ENCODE data around the gene ARPC1B. TPM values are rescaled to one million over a fixed set of nuclear protein-coding genes. Genes with fewer than 3 reads are reported as not detected.

Gene ARPC1B
- total and polyA plus RNA-seq, 9 of the 15 experiments (the other 6 are each of a cell fraction or from before 2014, with no cell fraction given) = 6.7 to 357 (median 211) TPM

DNA sequence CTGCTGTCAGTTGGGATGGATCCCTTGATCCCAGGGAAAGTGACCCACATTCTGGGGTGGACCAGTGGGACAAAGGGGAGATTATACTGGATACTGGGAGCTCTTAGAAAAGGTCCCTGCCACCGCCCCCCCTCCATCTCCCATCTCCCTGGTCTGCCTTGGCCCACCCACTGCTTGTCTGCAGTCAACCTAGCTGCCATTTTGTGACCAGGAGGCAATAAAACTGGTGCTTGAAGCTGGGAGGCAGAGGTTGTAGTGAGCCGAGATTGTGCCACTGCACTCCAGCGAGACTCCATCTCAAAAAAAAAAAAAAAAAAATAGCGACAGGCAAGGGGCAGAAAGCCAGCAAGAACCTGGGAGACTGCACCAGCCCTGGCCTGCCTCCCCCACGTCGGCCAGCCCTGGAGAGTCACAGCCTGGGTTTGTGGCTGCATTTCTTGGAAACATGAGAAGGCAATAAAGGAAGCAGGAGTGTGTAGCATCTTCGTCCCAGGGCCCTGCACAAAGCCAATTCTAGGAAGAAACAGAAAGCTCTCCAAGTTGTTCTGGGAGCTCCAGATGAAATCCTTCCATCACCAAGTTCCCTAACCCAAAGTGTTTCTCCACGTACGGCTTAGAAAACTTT is 4.7 kb upstream of the ARPC1B start (continued):
- TF ChIP-seq CTCFL (IDR thresholded peaks at IDR 0.05; ENCODE audit: borderline replicate concordance, insufficient read depth, low read depth, low read length, poor library complexity, severe bottlenecking) (no peak), SP2 (IDR thresholded peaks at IDR 0.05; ENCODE audit: extremely low read depth, low read depth, low read length, poor library complexity, severe bottlenecking) (no peak), ZC3H4 (CRISPR knock-in tag; IDR thresholded peaks at IDR 0.05; ENCODE audit: borderline replicate concordance) (no peak), JUN (IDR thresholded peaks at IDR 0.05; ENCODE audit: borderline replicate concordance, low read depth, low read length) (0 out of 2 replicates have a peak, but pooled peaks have one; percentile 12), JUN (CRISPR knock-in tag; IDR thresholded peaks at IDR 0.05; ENCODE audit: borderline replicate concordance) (no peak), ZNF408 (CRISPR knock-in tag; IDR thresholded peaks at IDR 0.05; ENCODE audit: low read depth) (no peak), EGR1 (conservative IDR thresholded peaks at IDR 0.05) (0 out of 2 replicates have a peak, but pooled peaks have one; percentile 22), SAP30 (IDR thresholded peaks at IDR 0.05; ENCODE audit: borderline replicate concordance, insufficient read depth, low read depth, low read length, poor library complexity, severe bottlenecking) (no peak), PRDM10 (IDR thresholded peaks at IDR 0.05; ENCODE audit: partially characterized antibody) (peak; percentile 32), ARID4B (CRISPR knock-in tag; IDR thresholded peaks at IDR 0.05) (no peak), ZNF512 (tag; IDR thresholded peaks at IDR 0.05) (no peak), POLR2B (IDR thresholded peaks at IDR 0.05; ENCODE audit: low read depth, partially characterized antibody) (no peak), ELF4 (CRISPR knock-in tag; IDR thresholded peaks at IDR 0.05) (no peak), EP300 (IDR thresholded peaks at IDR 0.05; ENCODE audit: low read length) (peak; percentile 71), MECOM (CRISPR knock-in tag; IDR thresholded peaks at IDR 0.05) (no peak)

All from K562 (cell line).